ENCODE results near the gene NCOR2. TPM values are rescaled to one million over a fixed set of nuclear protein-coding genes. Genes with fewer than 3 reads are reported as not detected.

Gene NCOR2
- total RNA-seq, 1 donor from 2014 or later = 12.8 TPM

DNA sequence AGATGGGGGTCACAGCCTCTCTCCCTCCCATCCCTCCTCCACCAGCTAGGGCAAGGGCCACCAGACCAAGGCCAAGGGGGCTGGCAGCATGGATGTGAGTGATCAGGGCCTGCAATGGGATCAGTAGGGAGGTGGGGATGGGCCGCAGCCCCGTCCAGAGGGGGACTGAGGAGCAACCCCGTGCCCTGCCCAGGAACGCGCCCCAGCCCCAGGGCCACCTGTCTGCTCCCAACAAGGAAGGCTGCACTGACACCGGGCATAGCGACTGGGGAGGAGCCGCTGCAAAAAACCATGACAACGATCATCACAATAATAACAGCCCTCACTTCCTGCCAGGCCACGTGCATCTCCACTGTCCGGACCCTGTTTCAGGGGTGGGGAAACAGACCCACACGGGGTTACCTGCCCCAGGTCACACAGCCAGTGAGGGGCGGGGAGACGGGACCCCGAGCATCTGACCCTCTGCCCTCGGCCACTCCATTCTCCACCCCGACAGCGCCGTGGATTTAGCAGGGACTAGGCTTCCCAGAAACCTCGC is 24.3 kb downstream of the NCOR2 start:
- no peak for DNase-seq

DNA sequence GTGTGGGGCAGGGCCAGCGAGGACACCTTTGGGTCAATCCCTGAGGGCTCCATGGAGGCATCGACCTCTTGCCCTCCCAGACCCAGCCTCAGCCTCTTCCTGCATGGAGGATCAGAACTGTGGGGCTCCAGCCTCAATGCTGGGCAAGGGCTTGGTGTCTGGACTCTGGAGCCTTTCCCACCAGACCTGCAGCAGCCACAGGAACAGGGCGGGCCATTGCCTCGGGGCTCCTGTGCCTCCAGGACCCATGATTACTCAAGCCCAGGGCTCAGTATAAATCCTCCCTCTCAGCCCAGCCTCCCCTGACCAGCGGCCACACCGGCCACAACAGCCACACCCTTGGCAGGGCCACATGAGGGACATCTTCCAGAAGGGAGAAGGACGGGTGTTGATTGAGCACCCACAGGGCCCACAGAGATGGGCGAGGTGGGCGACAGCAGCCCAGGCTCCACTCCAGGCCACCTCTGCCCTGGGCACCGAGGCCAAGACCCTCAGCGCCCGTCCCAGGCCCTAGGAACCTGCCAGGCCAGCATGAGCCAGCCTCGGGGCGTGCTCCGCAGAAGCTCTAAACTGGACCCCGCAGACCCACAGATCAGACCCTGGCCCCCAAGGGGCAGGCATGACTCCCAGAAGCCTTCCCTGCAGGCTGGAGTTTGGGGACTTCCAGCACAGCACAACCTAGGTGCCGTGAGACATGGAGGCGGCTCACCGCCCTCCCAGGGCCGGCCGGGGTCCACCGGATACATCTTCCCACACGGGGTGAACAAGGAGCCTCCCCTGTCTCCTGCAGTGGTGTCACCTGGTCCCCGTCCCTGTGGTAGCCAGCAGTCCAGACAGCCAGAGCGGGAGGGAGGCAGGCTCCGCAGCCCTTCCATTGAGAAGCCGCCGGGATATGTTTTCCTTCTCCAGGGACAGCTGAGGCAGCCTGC is 25.1 kb downstream of the NCOR2 start:
- DNase-seq = no peak

DNA sequence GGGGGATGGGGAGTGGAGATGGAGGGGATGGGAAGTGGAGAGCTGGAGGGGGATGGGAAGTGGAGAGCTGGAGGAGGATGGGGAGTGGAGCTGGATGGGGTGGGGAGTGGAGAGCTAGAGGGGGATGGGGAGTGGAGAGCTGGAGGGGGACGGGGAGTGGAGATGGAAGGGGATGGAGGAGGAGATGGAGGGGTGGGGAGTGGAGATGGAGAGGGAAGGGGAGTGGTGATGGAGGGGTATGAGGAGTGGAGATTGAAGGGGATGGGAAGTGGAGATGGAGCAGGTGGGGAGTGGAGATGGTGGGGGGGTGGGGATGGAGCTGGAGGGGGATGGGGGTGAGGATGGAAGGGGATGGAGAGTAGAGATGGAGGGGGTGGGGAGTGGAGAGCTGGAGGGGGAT is 26.1 kb downstream of the NCOR2 start:
- DNase-seq = no peak

GRCh38 chr12:124539084-124540041 is 28.0 kb downstream of the NCOR2 start:
- no peak for DNase-seq

GRCh38 chr12:124538194-124539082 is 29.0 kb downstream of the NCOR2 start:
- DNase-seq = no peak

- peak; percentile 49 for DNase-seq
Measured at GRCh38 chr12:124537525-124538193, 29.8 kb downstream of the NCOR2 start.

DNA sequence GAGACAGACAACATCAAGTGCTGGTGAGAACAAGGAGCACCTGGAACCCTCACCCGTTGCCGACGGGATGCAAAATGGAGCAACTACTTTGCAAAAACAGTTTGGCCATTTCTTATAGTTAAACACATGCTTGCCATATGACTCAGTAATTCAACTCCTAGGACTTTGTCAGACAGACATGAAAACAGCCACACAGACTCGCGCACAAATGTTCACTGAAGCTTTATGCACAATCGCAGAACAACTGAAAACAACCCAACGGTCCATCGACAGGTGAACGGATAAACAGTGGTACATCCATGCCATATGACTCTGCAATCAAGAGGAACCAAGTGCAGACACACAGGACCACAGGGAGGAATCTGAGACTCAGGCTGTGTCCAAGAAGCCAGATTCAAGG is 30.8 kb downstream of the NCOR2 start:
- no peak for DNase-seq

DNA sequence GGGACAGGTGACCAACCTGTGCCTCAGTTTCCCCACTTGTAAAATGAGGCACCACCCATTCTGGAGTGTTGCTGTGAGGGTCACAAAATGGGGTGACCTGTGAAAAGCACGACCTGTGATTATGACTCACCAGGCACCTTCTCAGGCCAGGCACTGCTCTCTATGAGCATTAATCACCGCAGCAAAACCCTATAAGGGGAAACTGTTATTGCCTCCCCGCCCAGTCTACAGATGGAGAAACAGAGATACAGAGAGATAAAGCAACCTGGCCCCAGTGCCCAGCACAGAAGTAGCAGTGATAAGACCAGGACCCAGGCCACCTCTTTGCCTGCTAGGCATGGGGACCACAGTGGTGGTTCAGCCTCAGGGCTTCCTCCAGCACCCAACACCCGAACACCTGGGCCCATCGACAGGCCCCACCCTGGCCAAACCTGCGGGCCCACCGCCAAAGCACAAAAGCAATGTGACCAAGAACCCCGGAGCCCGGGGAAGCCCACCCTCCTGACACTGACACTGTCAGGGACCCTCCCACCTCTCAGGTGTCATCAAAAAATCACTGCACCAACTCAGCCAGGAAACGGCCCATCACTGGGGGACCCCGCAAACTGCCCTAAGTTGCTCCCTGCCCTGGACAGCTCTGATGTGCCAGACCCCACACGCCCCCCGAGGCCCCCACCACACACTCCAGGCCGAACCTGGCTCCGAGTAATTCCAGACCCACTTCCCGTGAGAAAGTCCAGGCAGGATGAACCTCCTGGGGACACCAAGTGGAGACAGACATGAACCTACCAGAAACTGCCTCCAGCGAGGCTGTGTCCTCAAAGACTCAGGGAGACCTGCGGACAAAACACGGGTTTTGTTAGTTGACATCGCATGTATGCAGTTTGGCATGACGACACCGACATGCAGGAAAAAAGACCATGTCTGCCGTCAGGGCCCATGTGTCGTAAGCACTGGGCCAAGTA is 32.4 kb downstream of the NCOR2 start:
- DNase-seq = no peak

- DNase-seq = no peak
Measured at GRCh38 chr12:124533456-124533855, 34.0 kb downstream of the NCOR2 start.

DNA sequence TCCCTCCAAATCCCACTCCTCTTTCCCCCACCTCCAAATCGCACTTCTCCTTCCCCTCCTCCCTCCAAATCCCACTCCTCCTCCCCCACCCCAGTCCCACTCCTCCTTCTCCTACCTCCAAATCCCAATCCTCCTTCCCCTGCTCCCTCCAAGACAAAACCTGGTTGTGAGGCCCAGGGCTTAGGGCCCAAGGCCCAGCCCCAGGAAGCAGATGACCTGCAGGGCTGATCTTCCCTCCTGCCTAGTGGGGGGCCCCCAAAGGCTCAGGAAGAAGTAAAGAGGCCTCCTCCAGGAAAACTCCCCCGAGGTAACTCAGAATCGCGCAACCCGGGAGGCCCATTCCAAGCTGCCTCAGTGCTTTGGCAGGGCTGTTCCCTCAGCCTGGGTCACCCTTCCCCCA is 34.4 kb downstream of the NCOR2 start:
- no peak for DNase-seq

DNA sequence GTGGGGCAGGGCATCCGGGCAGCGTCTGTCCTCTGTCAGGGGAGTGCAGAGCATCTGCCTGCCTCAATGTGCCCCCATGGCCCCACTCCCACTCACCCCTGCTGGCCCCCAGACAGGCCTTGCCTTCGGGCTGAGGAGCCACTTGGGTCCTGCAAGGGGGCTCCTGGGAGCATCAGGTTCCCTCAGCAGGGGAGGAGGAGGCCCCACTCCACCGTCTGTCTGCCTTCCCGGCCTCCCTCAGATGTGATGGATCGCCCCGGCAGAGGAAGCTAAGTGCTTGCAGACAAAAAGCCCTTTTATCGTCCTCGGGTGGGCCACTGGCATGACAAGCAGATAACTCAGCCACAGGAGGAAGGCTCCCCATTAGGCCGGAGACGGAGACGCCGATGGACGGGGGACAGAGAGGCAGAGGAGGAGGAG is 35.1 kb downstream of the NCOR2 start:
- DNase-seq = no peak

GRCh38 chr12:124531906-124532305 is 35.5 kb downstream of the NCOR2 start:
- DNase-seq = no peak

- DNase-seq = no peak
Measured at GRCh38 chr12:124531281-124531745, 36.1 kb downstream of the NCOR2 start.

GRCh38 chr12:124530637-124531263 is 36.7 kb downstream of the NCOR2 start:
- DNase-seq = no peak

DNA sequence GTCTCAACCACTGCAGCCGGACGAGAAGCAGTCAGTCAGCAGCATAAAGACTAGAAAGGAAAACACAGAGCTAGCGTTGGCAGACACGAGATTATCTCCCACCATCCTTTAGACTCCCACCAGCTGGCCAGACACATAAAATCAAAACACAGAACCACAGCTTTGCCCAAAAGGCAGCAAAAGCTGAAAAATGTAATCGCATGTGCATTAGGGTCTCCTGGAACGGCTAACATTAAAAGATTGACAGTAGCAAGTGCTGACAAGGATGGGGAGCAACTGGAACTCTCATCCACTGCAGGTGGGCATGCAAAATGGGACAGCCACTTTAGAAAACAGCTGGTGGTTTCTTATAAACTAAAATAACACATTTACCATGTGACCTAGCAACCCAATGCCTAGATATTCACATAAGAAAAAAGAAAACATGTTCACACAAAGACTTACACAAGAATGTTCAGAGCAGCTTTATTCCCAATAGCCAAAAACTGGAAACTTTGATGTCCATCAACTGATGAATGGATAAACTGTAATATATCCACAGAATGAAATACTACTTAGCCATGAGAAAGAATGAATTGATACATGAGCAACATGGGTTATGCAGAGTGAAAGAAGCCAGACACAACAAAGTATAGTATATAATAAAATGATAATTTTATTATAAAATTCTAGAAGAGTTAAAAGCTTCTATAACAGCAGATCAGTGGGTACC is 37.7 kb downstream of the NCOR2 start:
- DNase-seq = no peak

DNA sequence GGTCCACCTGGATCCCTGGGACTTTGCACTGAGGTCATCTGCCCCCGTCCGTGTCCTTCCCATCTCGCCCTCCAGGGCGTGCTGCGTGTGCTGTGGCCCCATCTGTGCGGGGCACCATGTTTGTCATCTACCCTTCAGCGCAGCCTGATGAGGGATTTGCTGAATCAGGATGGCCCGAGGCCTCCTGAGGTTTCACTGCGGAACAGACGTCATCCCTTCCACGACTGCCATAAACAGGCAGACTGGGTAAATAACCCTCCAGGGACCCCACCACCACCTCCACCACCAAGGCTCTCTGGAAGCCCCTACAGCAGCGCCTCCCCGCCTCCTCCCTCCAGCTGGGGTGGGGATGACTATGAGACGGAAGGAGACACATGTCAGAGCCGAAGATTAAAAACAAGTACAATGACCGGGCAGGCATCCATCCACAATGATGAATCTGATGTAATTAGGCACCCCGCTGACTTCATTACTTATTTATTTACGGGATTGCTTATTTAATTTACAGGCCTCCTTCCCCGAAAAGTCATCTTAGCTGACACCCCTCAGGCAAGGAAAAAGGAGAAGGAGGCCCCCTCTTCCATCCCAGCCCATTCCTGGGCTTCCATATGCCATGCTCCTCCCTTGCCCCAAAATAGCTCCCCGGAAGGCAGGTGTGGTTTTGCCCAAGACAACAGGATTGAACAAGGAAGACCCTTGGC is 39.4 kb downstream of the NCOR2 start:
- no peak for DNase-seq

DNA sequence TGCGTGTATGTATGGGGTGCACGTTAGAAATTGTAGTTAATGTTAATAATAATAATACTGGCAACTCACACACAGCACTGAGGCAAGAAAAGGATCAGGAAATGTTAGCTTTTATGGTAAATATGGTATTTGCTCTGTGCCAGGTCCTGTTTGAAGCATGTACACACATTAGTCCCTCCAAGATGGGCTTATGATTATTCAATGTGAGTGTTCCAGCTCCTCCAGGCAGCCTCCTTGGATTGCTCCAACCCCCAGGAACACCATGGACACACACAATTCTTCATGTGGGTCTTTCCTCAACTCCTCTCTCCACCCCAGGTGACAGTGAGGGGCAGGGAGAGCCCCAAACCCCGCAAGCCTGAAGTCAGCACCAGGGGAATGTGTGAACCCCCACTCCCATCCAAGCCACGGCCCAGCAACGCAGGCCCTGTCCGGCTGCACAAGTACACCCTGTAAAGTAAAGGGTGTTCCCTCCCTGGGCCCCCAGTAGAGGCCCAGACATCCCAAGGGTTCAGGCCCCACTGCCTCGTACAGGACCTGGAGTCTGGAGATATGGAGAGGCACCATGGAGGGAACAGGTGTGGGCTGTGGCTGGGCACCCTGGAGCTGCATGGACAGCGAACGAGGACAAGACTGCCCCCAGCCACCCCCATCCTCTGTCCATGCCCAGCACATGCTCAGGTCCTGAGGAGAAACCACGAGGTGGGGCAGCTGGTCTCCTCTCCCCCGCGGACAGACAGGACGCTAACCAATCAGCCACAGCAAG is 41.3 kb downstream of the NCOR2 start:
- DNase-seq = no peak

Measured in occipital lobe (tissue), 2 donors.